ENCODE measurements around the gene PEX13. TPM values are rescaled to one million over a fixed set of nuclear protein-coding genes. Genes with fewer than 3 reads are reported as not detected.

Gene PEX13
- total and polyA plus RNA-seq, 10 of the 15 experiments (the other 5 are each of a cell fraction or from before 2014, with no cell fraction given) = 2.6 to 27.6 (median 17.8) TPM

DNA sequence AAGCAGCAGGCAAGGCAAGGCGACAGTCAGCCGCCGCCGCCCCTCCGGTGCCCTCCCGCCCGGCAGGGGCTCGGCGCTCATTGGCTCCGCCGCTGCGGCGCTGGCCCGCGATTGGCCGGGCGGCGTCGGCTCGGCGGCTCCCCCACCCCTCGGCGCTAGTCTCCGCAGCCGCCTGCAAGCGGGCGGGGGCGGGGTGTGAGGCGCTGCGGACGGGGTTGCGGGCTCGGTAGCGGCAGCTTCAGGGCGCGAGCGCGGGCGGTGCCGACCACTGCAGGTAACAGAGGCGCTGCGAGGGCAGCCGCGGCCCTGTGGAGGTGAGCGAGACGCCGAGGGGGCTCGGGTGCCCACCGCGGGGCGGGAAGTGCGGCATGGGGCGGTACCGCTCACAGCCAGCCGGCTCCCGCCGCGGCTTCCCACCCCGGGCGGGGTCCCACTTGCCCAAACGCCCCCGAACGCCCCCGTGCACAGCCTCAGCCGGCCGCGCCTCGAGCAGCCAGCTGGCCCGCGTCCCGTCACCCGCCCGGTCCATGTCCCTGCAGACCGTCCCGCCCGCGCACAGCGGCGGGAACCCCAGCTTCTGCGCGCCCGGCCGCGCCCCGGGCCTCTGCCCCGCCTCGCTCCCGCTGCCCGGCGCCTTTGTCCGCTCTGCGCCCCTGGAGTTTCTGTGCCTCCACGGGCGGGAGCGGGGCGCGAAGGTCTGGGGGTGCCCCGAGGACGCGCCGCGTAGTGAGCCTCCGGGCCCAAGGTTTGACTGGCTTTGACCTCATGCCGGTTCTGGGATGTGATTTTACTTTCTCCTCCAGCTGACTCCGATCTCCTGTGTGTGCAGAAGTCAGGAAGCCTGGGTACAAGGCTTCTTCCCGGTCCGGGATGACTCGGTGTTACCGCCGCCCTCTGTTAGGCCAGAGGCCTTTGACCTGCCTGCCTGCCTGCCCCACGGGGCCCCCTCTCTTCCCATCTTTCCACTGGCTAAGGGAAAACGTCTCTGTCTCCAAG is 48.5 kb downstream of the PEX13 start, which contains the start of gene SANBR:
Gene SANBR, plus strand, starts transcription at position 158 of the 996 bp plus-strand sequence. CDS start 4,480 bp downstream, outside the sequence.
- peaks cover 0 to 1% of the 10 kb centered on the region in 2 experiments; a peak in 2 of 4 replicates for H3K36me3 ChIP-seq (ENCODE audit: control insufficient read depth in 2 of 2, insufficient read depth in 2 of 2, low read length in 1 of 2)
- 1% methylated on average over 65 of the region's 112 CpGs for WGBS (ENCODE audit: insufficient coverage, insufficient replicate concordance, low lambda C conversion rate, missing lambda C conversion rate)
- H4K20me1 ChIP-seq (ENCODE audit: control insufficient read depth, insufficient read depth) = no peaks in the 10 kb centered on the region
- FAIRE-seq (no peak), ATAC-seq (peak; percentile 99), DNase-seq (ENCODE audit: low read depth, low spot score) (peak; percentile 34)
- H3K4me2 ChIP-seq (ENCODE audit: control insufficient read depth, insufficient read depth) = peak within 1 kb of the TSS; percentile 84
- peak within 1 kb of the TSS; percentile 79 for H3K9ac ChIP-seq (ENCODE audit: control insufficient read depth, insufficient read depth, low read length)
- POLR2A ChIA-PET = interaction anchor here (0.5 to 1.1 kb wide), 5 partner anchors 10 to 112 kb away, joined by 3 to 4 read pairs (median 3); no protein-coding TSS in a partner anchor
- H2AFZ ChIP-seq (ENCODE audit: control insufficient read depth, low read depth, low read length) = peak within 1 kb of the TSS; percentile 73
- RAD21 ChIA-PET (ENCODE audit: unreplicated experiment) = interaction anchor here (1.0 to 1.3 kb wide), 2 partner anchors 67 to 112 kb away, joined by 3 read pairs; no protein-coding TSS in a partner anchor
- no peaks in the 10 kb centered on the region for H3K4me1 ChIP-seq (ENCODE audit: control insufficient read depth, insufficient read depth, low read length)
- in situ Hi-C loops (cut with MboI) (no loop called here), intact Hi-C loops (cut with micrococcal nuclease; ENCODE audit: unreplicated experiment) (loop anchor here (5.0 kb wide), 1 partner anchor 49 kb away; the partner anchor contains the start of genes PEX13 and PUS10)
- peak within 1 kb of the TSS; percentile 88 for H3K4me3 ChIP-seq
- BruUV-seq (replicated peaks) = no TSS peak
- SMC1A ChIA-PET (ENCODE audit: uncharacterized antibody, unreplicated experiment) = interaction anchor here (0.6 to 1.3 kb wide), 4 partner anchors 7 to 252 kb away, joined by 3 to 4 read pairs (median 4); no protein-coding TSS in a partner anchor
- peak within 1 kb of the TSS; percentile 46 for H3K27ac ChIP-seq (ENCODE audit: control insufficient read depth, insufficient read depth)
- CTCF ChIA-PET = interaction anchor here (0.6 to 1.5 kb wide), 3 partner anchors 16 to 197 kb away, joined by 3 to 4 read pairs (median 4); no protein-coding TSS in a partner anchor
- no peaks in the 10 kb centered on the region for H3K27me3 ChIP-seq (replicated peaks in 1 of 2; ENCODE audit: control insufficient read depth in 2 of 2, insufficient read depth in 2 of 2, low read length in 1 of 2)
- H3K79me2 ChIP-seq (ENCODE audit: control insufficient read depth, insufficient read depth, low read length) = peaks cover 5% of the 10 kb centered on the region
- H3K9me3 ChIP-seq (replicated peaks; ENCODE audit: control insufficient read depth, insufficient read depth, low read length) = no peaks in the 10 kb centered on the region
- TF ChIP-seq, protein P1, sequence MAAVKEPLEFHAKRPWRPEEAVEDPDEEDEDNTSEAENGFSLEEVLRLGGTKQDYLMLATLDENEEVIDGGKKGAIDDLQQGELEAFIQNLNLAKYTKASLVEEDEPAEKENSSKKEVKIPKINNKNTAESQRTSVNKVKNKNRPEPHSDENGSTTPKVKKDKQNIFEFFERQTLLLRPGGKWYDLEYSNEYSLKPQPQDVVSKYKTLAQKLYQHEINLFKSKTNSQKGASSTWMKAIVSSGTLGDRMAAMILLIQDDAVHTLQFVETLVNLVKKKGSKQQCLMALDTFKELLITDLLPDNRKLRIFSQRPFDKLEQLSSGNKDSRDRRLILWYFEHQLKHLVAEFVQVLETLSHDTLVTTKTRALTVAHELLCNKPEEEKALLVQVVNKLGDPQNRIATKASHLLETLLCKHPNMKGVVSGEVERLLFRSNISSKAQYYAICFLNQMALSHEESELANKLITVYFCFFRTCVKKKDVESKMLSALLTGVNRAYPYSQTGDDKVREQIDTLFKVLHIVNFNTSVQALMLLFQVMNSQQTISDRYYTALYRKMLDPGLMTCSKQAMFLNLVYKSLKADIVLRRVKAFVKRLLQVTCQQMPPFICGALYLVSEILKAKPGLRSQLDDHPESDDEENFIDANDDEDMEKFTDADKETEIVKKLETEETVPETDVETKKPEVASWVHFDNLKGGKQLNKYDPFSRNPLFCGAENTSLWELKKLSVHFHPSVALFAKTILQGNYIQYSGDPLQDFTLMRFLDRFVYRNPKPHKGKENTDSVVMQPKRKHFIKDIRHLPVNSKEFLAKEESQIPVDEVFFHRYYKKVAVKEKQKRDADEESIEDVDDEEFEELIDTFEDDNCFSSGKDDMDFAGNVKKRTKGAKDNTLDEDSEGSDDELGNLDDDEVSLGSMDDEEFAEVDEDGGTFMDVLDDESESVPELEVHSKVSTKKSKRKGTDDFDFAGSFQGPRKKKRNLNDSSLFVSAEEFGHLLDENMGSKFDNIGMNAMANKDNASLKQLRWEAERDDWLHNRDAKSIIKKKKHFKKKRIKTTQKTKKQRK (IDR thresholded peaks at IDR 0.05; ENCODE audit: low read depth, low read length) = no peak
- peak; percentile 94 for TF ChIP-seq DPF2 (IDR thresholded peaks at IDR 0.05)
- peak; percentile 75 for TF ChIP-seq CHD2 (IDR thresholded peaks at IDR 0.05; ENCODE audit: borderline replicate concordance, low read depth, low read length)
- TF ChIP-seq SMARCA5 (IDR thresholded peaks at IDR 0.05) = 0 out of 2 replicates have a peak, but pooled peaks have one; percentile 33
- TF ChIP-seq, protein P2, sequence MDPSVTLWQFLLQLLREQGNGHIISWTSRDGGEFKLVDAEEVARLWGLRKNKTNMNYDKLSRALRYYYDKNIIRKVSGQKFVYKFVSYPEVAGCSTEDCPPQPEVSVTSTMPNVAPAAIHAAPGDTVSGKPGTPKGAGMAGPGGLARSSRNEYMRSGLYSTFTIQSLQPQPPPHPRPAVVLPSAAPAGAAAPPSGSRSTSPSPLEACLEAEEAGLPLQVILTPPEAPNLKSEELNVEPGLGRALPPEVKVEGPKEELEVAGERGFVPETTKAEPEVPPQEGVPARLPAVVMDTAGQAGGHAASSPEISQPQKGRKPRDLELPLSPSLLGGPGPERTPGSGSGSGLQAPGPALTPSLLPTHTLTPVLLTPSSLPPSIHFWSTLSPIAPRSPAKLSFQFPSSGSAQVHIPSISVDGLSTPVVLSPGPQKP (IDR thresholded peaks at IDR 0.05; ENCODE audit: low read depth, low read length) = no peak
- peak; percentile 35 for TF ChIP-seq RUNX3 (IDR thresholded peaks at IDR 0.05; ENCODE audit: low read length)
- no peak for TF ChIP-seq MTA3 (IDR thresholded peaks at IDR 0.05; ENCODE audit: borderline replicate concordance, low read length)
- peak; percentile 5; the same call in 1 of the 2 replicates for TF ChIP-seq NR2C1 (IDR thresholded peaks at IDR 0.05)
- TF ChIP-seq, protein P3, sequence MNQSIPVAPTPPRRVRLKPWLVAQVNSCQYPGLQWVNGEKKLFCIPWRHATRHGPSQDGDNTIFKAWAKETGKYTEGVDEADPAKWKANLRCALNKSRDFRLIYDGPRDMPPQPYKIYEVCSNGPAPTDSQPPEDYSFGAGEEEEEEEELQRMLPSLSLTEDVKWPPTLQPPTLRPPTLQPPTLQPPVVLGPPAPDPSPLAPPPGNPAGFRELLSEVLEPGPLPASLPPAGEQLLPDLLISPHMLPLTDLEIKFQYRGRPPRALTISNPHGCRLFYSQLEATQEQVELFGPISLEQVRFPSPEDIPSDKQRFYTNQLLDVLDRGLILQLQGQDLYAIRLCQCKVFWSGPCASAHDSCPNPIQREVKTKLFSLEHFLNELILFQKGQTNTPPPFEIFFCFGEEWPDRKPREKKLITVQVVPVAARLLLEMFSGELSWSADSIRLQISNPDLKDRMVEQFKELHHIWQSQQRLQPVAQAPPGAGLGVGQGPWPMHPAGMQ (IDR thresholded peaks at IDR 0.05; ENCODE audit: borderline replicate concordance) = no peak
- TF ChIP-seq CBX5 (IDR thresholded peaks at IDR 0.05; ENCODE audit: low read depth) = 0 out of 2 replicates have a peak, but pooled peaks have one; percentile 39
- TF ChIP-seq, protein P4, sequence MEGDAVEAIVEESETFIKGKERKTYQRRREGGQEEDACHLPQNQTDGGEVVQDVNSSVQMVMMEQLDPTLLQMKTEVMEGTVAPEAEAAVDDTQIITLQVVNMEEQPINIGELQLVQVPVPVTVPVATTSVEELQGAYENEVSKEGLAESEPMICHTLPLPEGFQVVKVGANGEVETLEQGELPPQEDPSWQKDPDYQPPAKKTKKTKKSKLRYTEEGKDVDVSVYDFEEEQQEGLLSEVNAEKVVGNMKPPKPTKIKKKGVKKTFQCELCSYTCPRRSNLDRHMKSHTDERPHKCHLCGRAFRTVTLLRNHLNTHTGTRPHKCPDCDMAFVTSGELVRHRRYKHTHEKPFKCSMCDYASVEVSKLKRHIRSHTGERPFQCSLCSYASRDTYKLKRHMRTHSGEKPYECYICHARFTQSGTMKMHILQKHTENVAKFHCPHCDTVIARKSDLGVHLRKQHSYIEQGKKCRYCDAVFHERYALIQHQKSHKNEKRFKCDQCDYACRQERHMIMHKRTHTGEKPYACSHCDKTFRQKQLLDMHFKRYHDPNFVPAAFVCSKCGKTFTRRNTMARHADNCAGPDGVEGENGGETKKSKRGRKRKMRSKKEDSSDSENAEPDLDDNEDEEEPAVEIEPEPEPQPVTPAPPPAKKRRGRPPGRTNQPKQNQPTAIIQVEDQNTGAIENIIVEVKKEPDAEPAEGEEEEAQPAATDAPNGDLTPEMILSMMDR (IDR thresholded peaks at IDR 0.05 in 2 of 3, conservative IDR thresholded peaks at IDR 0.05 in 1 of 3; ENCODE audit: control insufficient read depth in 2 of 3, extremely low read depth in 1 of 3, insufficient read depth in 1 of 3, low read depth in 3 of 3, low read length in 3 of 3) = no peak
- TF ChIP-seq TAF1 (IDR thresholded peaks at IDR 0.05; ENCODE audit: borderline replicate concordance, low read depth, low read length) = 0 out of 2 replicates have a peak, but pooled peaks have one; percentile 5
- TF ChIP-seq CEBPB (IDR thresholded peaks at IDR 0.05; ENCODE audit: borderline replicate concordance in 1 of 2, low read depth in 2 of 2, low read length in 2 of 2) = no peak

Measured in GM12878 (cell line).